GM12878 (cell line): ENCODE measurements around the gene MCF2L2.

ENCODE experiments used
- CTCF ChIP-seq, 3 experiments: IDR thresholded peaks in 2 of 3; conservative IDR thresholded peaks in 1 of 3; 2 replicates each; pipeline ENCODE4 v1.5.1; 2011; ENCODE audit warnings: low read depth in 3 of 3, low read length in 3 of 3, mild to moderate bottlenecking in 3 of 3, control low read depth in 2 of 3, moderate library complexity in 2 of 3, inconsistent platforms in 1 of 3, mixed read lengths in 1 of 3; ENCODE audit not compliant: control insufficient read depth in 2 of 3, insufficient read depth in 1 of 3; ENCODE audit errors: extremely low read depth in 1 of 3
- EP300 ChIP-seq, 2 experiments: fragments of 150-350 bp in 1 of 2; IDR thresholded peaks; 2 replicates each; pipeline ENCODE4 v1.6.1; 2011 to 2012; ENCODE audit warnings: low read depth in 2 of 2, low read length in 2 of 2, borderline replicate concordance in 1 of 2, improper control_type of control experiment in 1 of 2, inconsistent platforms in 1 of 2; ENCODE audit not compliant: control insufficient read depth in 1 of 2
- HSF1 ChIP-seq: fragments of 150-350 bp; IDR thresholded peaks from 2 replicates; pipeline ENCODE4 v1.6.1; 2014; ENCODE audit warnings: mild to moderate bottlenecking, low read depth, low read length
- SUZ12 ChIP-seq: fragments of 200-600 bp; sonication (generic); IDR thresholded peaks from one replicate; pipeline ENCODE4 v1.6.1; 2018; ENCODE audit warnings: antibody characterized with exemption, mild to moderate bottlenecking; ENCODE audit not compliant: unreplicated experiment
- USF2 ChIP-seq: IDR thresholded peaks from 2 replicates; pipeline ENCODE4 v1.6.1; 2011; ENCODE audit warnings: low read depth, low read length, improper control_type of control experiment, borderline replicate concordance
- ZBED1 ChIP-seq: IDR thresholded peaks from 2 replicates; pipeline ENCODE4 v1.6.1; 2016; ENCODE audit warnings: borderline replicate concordance

GRCh38 chr3:183214277-183214612, 214.2 kb downstream of the MCF2L2 start:
- TF ChIP-seq ZBED1 = no peak
- TF ChIP-seq SUZ12 = no peak
- no peak for TF ChIP-seq USF2
- TF ChIP-seq EP300 (IDR thresholded peaks at IDR 0.05; ENCODE audit: borderline replicate concordance in 1 of 2, control insufficient read depth in 1 of 2, low read depth in 2 of 2, low read length in 2 of 2) = no peak
- TF ChIP-seq HSF1 = no peak
- TF ChIP-seq CTCF (IDR thresholded peaks at IDR 0.05 in 2 of 3, conservative IDR thresholded peaks at IDR 0.05 in 1 of 3; ENCODE audit: control insufficient read depth in 2 of 3, extremely low read depth in 1 of 3, insufficient read depth in 1 of 3, low read depth in 3 of 3, low read length in 3 of 3) = no peak
